ENCODE measurements around the gene ASTE1. TPM values are rescaled to one million over a fixed set of nuclear protein-coding genes. Genes with fewer than 3 reads are reported as not detected.

ASTE1 gene
- total RNA-seq, 1 experiment from 2014 or later = 9.7 TPM

- Histone ChIP-seq H2BK5ac (ENCODE audit: insufficient read length, low read length) (no peak overlapping the region), H3K9me3 (ENCODE audit: control insufficient read depth, low read depth, low read length) (no peaks in the 10 kb centered on the region), H3K14ac (ENCODE audit: insufficient read depth, low read length) (no peak overlapping the region), H3K18ac (ENCODE audit: insufficient read length, low read depth, low read length) (no peak overlapping the region), H3K56ac (ENCODE audit: insufficient read length, low read depth, low read length) (no peak overlapping the region), H3K4me2 (ENCODE audit: insufficient read depth, insufficient read length, low read length) (no peak overlapping the region), H3K23ac (ENCODE audit: insufficient read length, low read depth, low read length) (no peak overlapping the region), H2AK5ac (ENCODE audit: insufficient read length, low read length) (no peak overlapping the region), H4K8ac (replicated peaks; ENCODE audit: insufficient read length, low read depth, low read length) (no peak overlapping the region), H4K91ac (ENCODE audit: insufficient read length, low read depth, low read length) (no peak overlapping the region), H4K20me1 (ENCODE audit: control insufficient read depth, insufficient read depth, insufficient read length) (no peaks in the 10 kb centered on the region), H2BK12ac (ENCODE audit: insufficient read length, low read depth, low read length) (no peak overlapping the region), H3K4me1 (ENCODE audit: insufficient read depth, low read length) (no peaks in the 10 kb centered on the region), H3K27ac (ENCODE audit: insufficient read length, low read depth, low read length) (no peak overlapping the region), H2AFZ (ENCODE audit: low read length) (no peak overlapping the region), H2BK120ac (ENCODE audit: low read depth, low read length, poor library complexity, severe bottlenecking) (no peak overlapping the region), H3K4ac (ENCODE audit: low read depth, low read length) (no peak overlapping the region), H3K27me3 (ENCODE audit: insufficient read depth, low read length) (no peaks in the 10 kb centered on the region), H3K79me1 (ENCODE audit: insufficient read depth, low read depth, low read length, poor library complexity, severe bottlenecking) (no peaks in the 10 kb centered on the region), H3K9ac (ENCODE audit: extremely low read depth, insufficient read length, low read length) (no peak overlapping the region), H3K79me2 (ENCODE audit: insufficient read depth, low read length) (no peaks in the 10 kb centered on the region), H3T11ph (ENCODE audit: low read length) (no peak overlapping the region), H2BK15ac (ENCODE audit: low read depth, low read length) (no peak overlapping the region), H2BK20ac (ENCODE audit: low read depth, low read length, poor library complexity, severe bottlenecking) (no peak overlapping the region), H3K23me2 (ENCODE audit: insufficient read length, low read depth, low read length, poor library complexity, severe bottlenecking) (no peaks in the 10 kb centered on the region), H4K5ac (ENCODE audit: insufficient read length, low read depth, low read length) (no peak overlapping the region)
- Mint-ChIP-seq H3K27ac (no peak overlapping the region), H3K27me3 (ENCODE audit: low read depth) (no peaks in the 10 kb centered on the region), H3K9me3 (no peaks in the 10 kb centered on the region), H3K4me1 (no peaks in the 10 kb centered on the region), H3K4me3 (no peak overlapping the region; a peak in 1 of 5 replicates), H3K36me3 (ENCODE audit: insufficient read depth in 1 of 3, low read depth in 3 of 3) (peaks cover 1 to 34% (median 27%) of the 10 kb centered on the region in 3 experiments; a peak in 6 of 7 replicates)
- TF ChIP-seq CTCF (conservative IDR thresholded peaks at IDR 0.05) = no peak
- DNase-seq = no peak
- WGBS (ENCODE audit: extremely low coverage, insufficient read length, low lambda C conversion rate) = no CpG with 5 or more reads among the region's 1 CpG
These were observed 16.9 kb downstream of the ASTE1 start for GRCh38 chr3:131009698-131010097.
